ENCODE results near the gene SERTAD3.

SERTAD3 gene

GRCh38 chr19:40421993-40422747 lies 22.0 kb downstream of the SERTAD3 start:
- peak overlapping the region in 1 of 2 donors; percentile 92 for H3K27ac Mint-ChIP-seq
- peaks cover 36% of the 10 kb centered on the region for H3K4me1 Mint-ChIP-seq
- ATAC-seq (no peak), DNase-seq (no peak)
- peak overlapping the region; percentile 87 to 89 for H3K4me3 Mint-ChIP-seq
- no peaks in the 10 kb centered on the region for H3K9me3 Mint-ChIP-seq
- no peaks in the 10 kb centered on the region for H3K27me3 Mint-ChIP-seq

GRCh38 chr19:40420766-40421765 lies 23.1 kb downstream of the SERTAD3 start:
- peak; percentile 60 for ATAC-seq
- no peaks in the 10 kb centered on the region for H3K27me3 Mint-ChIP-seq
- no peaks in the 10 kb centered on the region for H3K9me3 Mint-ChIP-seq
- H3K4me3 Mint-ChIP-seq: peak overlapping the region; percentile 87 to 89
- peak overlapping the region; percentile 87 to 92 for H3K27ac Mint-ChIP-seq
- DNase-seq: peak; percentile 79 to 82
- peaks cover 43% of the 10 kb centered on the region for H3K4me1 Mint-ChIP-seq

GRCh38 chr19:40420451-40420765 lies 23.7 kb downstream of the SERTAD3 start:
- peaks cover 43% of the 10 kb centered on the region for H3K4me1 Mint-ChIP-seq
- H3K4me3 Mint-ChIP-seq: peak overlapping the region; percentile 87 to 89
- no peak for ATAC-seq
- H3K27me3 Mint-ChIP-seq: no peaks in the 10 kb centered on the region
- no peaks in the 10 kb centered on the region for H3K9me3 Mint-ChIP-seq
- H3K27ac Mint-ChIP-seq: peak overlapping the region; percentile 14 to 92
- no peak for DNase-seq

DNA sequence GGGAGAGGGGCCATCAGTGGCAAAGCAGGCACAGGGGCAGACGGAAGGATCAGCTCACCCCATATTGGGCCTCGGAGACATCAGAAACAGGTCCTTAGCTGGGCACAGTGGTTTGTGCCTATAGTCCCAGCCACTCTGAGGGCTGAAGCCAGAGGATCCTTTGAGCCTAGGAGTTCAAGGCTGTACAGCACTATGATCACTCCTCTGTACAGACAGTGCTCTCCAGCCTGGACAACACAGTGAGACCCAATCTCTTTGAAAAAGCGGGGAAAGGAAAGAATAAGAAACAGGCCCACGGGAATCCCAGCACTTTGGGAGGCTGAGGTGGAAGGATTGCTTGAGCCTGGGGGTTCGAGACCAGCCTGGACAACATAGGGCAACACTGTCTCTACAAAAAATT lies 24.4 kb downstream of the SERTAD3 start:
- ATAC-seq: no peak
- H3K4me3 Mint-ChIP-seq: peak overlapping the region; percentile 3 to 13
- no peaks in the 10 kb centered on the region for H3K9me3 Mint-ChIP-seq
- H3K27me3 Mint-ChIP-seq: no peaks in the 10 kb centered on the region
- DNase-seq: no peak
- H3K4me1 Mint-ChIP-seq: peaks cover 41% of the 10 kb centered on the region
- no peak overlapping the region for H3K27ac Mint-ChIP-seq

- Mint-ChIP-seq H3K27ac (peak overlapping the region in 1 of 2 donors; percentile 11), H3K4me1 (peaks cover 35% of the 10 kb centered on the region)
- no peak for ATAC-seq
Observed at GRCh38 chr19:40419066-40419612, 25.0 kb downstream of the SERTAD3 start.

GRCh38 chr19:40418040-40418439 lies 26.1 kb downstream of the SERTAD3 start:
- no peak overlapping the region for H3K4me3 Mint-ChIP-seq
- ATAC-seq: no peak
- no peak overlapping the region for H3K27ac Mint-ChIP-seq

More at GRCh38 chr19:40419066-40419612, 25.0 kb downstream of the SERTAD3 start:
- Mint-ChIP-seq H3K27me3 (no peaks in the 10 kb centered on the region), H3K9me3 (no peaks in the 10 kb centered on the region), H3K4me3 (no peak overlapping the region)
- DNase-seq: no peak

DNA sequence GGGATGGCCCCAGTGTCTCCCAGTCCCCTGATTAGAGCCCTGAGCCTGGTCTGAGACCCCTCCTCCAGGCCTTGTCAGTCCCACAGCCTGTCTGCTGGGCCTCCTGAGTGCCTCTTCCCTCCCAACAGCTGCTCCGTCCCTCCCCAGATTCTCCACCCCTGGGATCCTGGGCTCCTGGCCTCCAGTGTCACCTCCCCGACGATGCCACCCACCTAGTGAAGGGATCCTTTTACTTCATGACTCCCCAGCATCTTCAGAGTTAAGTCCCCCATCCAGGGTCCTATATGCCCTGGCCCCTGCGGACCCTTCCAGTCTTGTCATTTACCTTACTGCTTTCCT lies 26.5 kb downstream of the SERTAD3 start:
- peaks cover 33% of the 10 kb centered on the region for H3K4me1 Mint-ChIP-seq
- H3K27ac Mint-ChIP-seq: peak overlapping the region in 1 of 2 donors; percentile 83
- no peak overlapping the region for H3K4me3 Mint-ChIP-seq

More at GRCh38 chr19:40418040-40418439, 26.1 kb downstream of the SERTAD3 start:
- no peaks in the 10 kb centered on the region for H3K27me3 Mint-ChIP-seq
- no peak for DNase-seq
- no peaks in the 10 kb centered on the region for H3K9me3 Mint-ChIP-seq
- peaks cover 37% of the 10 kb centered on the region for H3K4me1 Mint-ChIP-seq

GRCh38 chr19:40416918-40417642 lies 27.1 kb downstream of the SERTAD3 start:
- Mint-ChIP-seq H3K4me3 (peak overlapping the region in 1 of 2 donors; percentile 13), H3K4me1 (peaks cover 27% of the 10 kb centered on the region), H3K27ac (peak overlapping the region; percentile 50 to 83), H3K27me3 (peaks cover 4% of the 10 kb centered on the region), H3K9me3 (no peaks in the 10 kb centered on the region)
- no peak for ATAC-seq
- DNase-seq: no peak

More for the DNA sequence above, 26.5 kb downstream of the SERTAD3 start:
- H3K9me3 Mint-ChIP-seq: no peaks in the 10 kb centered on the region
- DNase-seq: no peak
- H3K27me3 Mint-ChIP-seq: no peaks in the 10 kb centered on the region
- ATAC-seq: no peak

DNA sequence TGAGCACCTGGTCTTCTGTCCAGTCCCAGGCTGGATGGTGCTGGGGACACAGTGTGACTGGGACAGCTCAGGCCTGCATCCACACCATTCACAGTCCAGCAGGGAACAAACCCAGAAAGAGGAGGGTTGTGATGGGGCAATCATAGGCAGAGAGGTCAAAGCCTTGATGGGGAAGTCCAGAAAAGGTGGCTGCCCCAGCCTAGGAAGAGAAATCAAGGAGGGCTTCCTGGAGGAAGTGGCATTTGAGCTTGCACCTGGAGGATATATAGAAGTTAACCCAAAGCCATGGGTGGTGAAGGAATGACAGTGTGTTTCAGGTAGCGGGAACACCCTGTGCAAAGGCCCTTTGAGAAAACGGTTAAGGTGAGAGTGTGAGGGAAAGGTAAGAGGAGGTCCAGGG lies 28.4 kb downstream of the SERTAD3 start:
- Mint-ChIP-seq H3K4me3 (no peak overlapping the region), H3K27me3 (peaks cover 9% of the 10 kb centered on the region), H3K4me1 (peaks cover 22% of the 10 kb centered on the region), H3K27ac (no peak overlapping the region), H3K9me3 (no peaks in the 10 kb centered on the region)
- ATAC-seq: no peak
- DNase-seq: no peak

GRCh38 chr19:40414542-40415535 lies 29.3 kb downstream of the SERTAD3 start:
- DNase-seq (no peak), ATAC-seq (no peak)
- Mint-ChIP-seq H3K9me3 (no peaks in the 10 kb centered on the region), H3K4me3 (no peak overlapping the region), H3K27me3 (peaks cover 9% of the 10 kb centered on the region), H3K4me1 (peaks cover 22% of the 10 kb centered on the region), H3K27ac (no peak overlapping the region)

GRCh38 chr19:40413291-40413845 lies 30.8 kb downstream of the SERTAD3 start, which contains the start of gene PRX:
Gene PRX, minus strand, starts transcription at chr19:40413378. Its CDS starts 5,446 bp downstream, at chr19:40407932.
- peak within 1 kb of the TSS; percentile 14 to 35 for H3K27ac Mint-ChIP-seq
- ATAC-seq: no peak
- H3K4me1 Mint-ChIP-seq: peaks cover 22% of the 10 kb centered on the region
- H3K27me3 Mint-ChIP-seq: peaks cover 9% of the 10 kb centered on the region
- no peak within 1 kb of the TSS for H3K4me3 Mint-ChIP-seq
- H3K9me3 Mint-ChIP-seq: no peaks in the 10 kb centered on the region
- no peak for DNase-seq

DNA sequence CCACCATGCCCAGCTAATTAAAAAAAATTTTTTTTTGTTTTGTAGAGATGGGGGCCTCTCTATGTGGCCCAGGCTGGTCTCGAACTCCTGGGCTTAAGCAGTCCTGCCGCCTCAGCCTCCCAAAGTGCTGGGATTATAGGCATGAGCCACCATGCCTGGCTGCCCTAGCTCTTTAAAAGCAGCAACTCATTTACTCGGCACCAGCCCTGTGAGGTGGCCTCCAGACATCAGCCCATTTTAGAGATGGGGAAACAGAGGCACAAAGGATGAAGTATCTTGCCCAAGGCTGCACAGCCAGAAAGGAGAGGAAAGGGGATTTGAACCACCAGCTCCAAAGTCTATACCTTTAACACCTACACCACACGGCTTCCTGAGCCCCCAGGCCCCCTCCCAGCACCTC lies 31.3 kb downstream of the SERTAD3 start:
- peak overlapping the region in 1 of 2 donors; percentile 19 for H3K27ac Mint-ChIP-seq

GRCh38 chr19:40411958-40412499 lies 32.1 kb downstream of the SERTAD3 start:
- H3K4me1 Mint-ChIP-seq: peaks cover 25% of the 10 kb centered on the region
- H3K4me3 Mint-ChIP-seq: no peak overlapping the region
- H3K27ac Mint-ChIP-seq: no peak overlapping the region
- DNase-seq (no peak), ATAC-seq (no peak)
- H3K9me3 Mint-ChIP-seq: no peaks in the 10 kb centered on the region
- H3K27me3 Mint-ChIP-seq: peaks cover 9% of the 10 kb centered on the region

More for the DNA sequence above, 31.3 kb downstream of the SERTAD3 start:
- Mint-ChIP-seq H3K9me3 (no peaks in the 10 kb centered on the region), H3K4me1 (peaks cover 26% of the 10 kb centered on the region), H3K4me3 (no peak overlapping the region), H3K27me3 (peaks cover 9% of the 10 kb centered on the region)
- no peak for ATAC-seq
- no peak for DNase-seq

Measured in stimulated activated naive CD8-positive, alpha-beta T cell treated with anti-CD3 and anti-CD28 coated beads, Interleukin-15, amount 100 ng/mL, for 72 hours (primary cell).